SK-N-SH (cell line): ENCODE measurements around the gene DMD. TPM values are rescaled to one million over a fixed set of nuclear protein-coding genes. Genes with fewer than 3 reads are reported as not detected.

Source experiments
- CTCF ChIA-PET: fragments of 300-600, 350-600 bp; formaldehyde crosslinking; extraction: SDS; loops from one replicate; lab custom pipeline; 2021; lab: Yijun Ruan, JAX
- POLR2A ChIA-PET: fragments of 350-600 bp; sonication (Branson Sonifier 250); formaldehyde crosslinking; extraction: SDS; loops from one replicate; lab custom pipeline; 2020; ENCODE audit warnings: antibody characterized with exemption, inconsistent platforms; lab: Yijun Ruan, JAX
- DNase-seq: peaks from one replicate; pipeline ENCODE4 v3.0.0; 2012
- H2AFZ ChIP-seq: fragments of 200-600 bp; sonication (generic); 2 replicates; pipeline ENCODE4 v1.8.1; 2016; ENCODE audit warnings: antibody characterized with exemption, mild to moderate bottlenecking, low read depth
- H3F3A ChIP-seq: fragments of 200-600 bp; sonication (generic); replicated peaks from 2 replicates; pipeline ENCODE3; 2016; ENCODE audit warnings: antibody characterized with exemption, mild to moderate bottlenecking; ENCODE audit not compliant: insufficient read depth
- H3K27ac ChIP-seq, 2 experiments: fragments of 200-500 bp in 1 of 2; fragments of 200-600 bp in 1 of 2; sonication (Bioruptor generic) in 1 of 2; sonication (generic), shearing (Covaris generic) in 1 of 2; 2 replicates each; pipeline versions ENCODE4 v1.5.1 to v1.6.1; 2014 to 2016; ENCODE audit warnings: low read depth in 2 of 2, inconsistent platforms in 1 of 2, low read length in 1 of 2, mild to moderate bottlenecking in 1 of 2, mixed read lengths in 1 of 2
- H3K27me3 ChIP-seq: fragments of 200-600 bp; sonication (generic), shearing (Covaris generic); 2 replicates; pipeline ENCODE4 v1.6.1; 2016; ENCODE audit warnings: mixed run types; ENCODE audit not compliant: insufficient read depth
- H3K36me3 ChIP-seq, 2 experiments: fragments of 200-500 bp in 1 of 2; fragments of 200-600 bp in 1 of 2; sonication (Bioruptor generic) in 1 of 2; sonication (generic) in 1 of 2; replicated peaks in 1 of 2; 2 replicates each; pipeline versions ENCODE3 to v1.5.1; 2014 to 2016; ENCODE audit warnings: low read length in 1 of 2, mild to moderate bottlenecking in 1 of 2; ENCODE audit not compliant: insufficient read depth in 2 of 2, control insufficient read depth in 1 of 2
- H3K4me1 ChIP-seq, 2 experiments: fragments of 200-500 bp in 1 of 2; fragments of 200-600 bp in 1 of 2; sonication (Bioruptor generic) in 1 of 2; sonication (generic), shearing (Covaris generic) in 1 of 2; 2 replicates each; pipeline versions ENCODE4 v1.5.1 to v1.6.1; 2014 to 2016; ENCODE audit warnings: low read depth in 1 of 2, low read length in 1 of 2, mixed run types in 1 of 2; ENCODE audit not compliant: insufficient read depth in 2 of 2, control insufficient read depth in 1 of 2
- H3K4me2 ChIP-seq: fragments of 200-600 bp; sonication (generic), shearing (Covaris generic); 2 replicates; pipeline ENCODE4 v1.6.1; 2017; ENCODE audit warnings: mixed run types
- H3K4me3 ChIP-seq, 2 experiments: fragments of 200-500 bp in 1 of 2; fragments of 200-600 bp in 1 of 2; sonication (Bioruptor generic) in 1 of 2; sonication (generic), shearing (Covaris generic) in 1 of 2; 2 replicates each; pipeline versions ENCODE4 v1.5.1 to v1.8.1; 2014 to 2016; ENCODE audit warnings: low read depth in 2 of 2, inconsistent platforms in 1 of 2, low read length in 1 of 2, mild to moderate bottlenecking in 1 of 2, mixed read lengths in 1 of 2, moderate library complexity in 1 of 2
- H3K79me2 ChIP-seq: fragments of 200-600 bp; sonication (generic); 2 replicates; pipeline ENCODE4 v1.8.1; 2017; ENCODE audit warnings: mild to moderate bottlenecking; ENCODE audit not compliant: insufficient read depth
- H3K9ac ChIP-seq: fragments of 200-600 bp; sonication (generic); 2 replicates; pipeline ENCODE4 v1.6.1; 2017; ENCODE audit warnings: mixed run types
- H3K9me2 ChIP-seq: fragments of 200-600 bp; sonication (generic); 2 replicates; pipeline ENCODE4 v1.6.1; 2017; ENCODE audit warnings: mixed run types
- H3K9me3 ChIP-seq: fragments of 200-600 bp; sonication (generic); 2 replicates; pipeline ENCODE4 v1.6.1; 2017; ENCODE audit warnings: mixed run types, mild to moderate bottlenecking, moderate library complexity
- H4K20me1 ChIP-seq: fragments of 200-600 bp; sonication (generic); 2 replicates; pipeline ENCODE4 v1.6.1; 2017; ENCODE audit warnings: mild to moderate bottlenecking, mixed run types; ENCODE audit not compliant: insufficient read depth
- EP300 ChIP-seq, 2 experiments: IDR thresholded peaks; 2 replicates each; pipeline versions ENCODE4 v1.4.0 to v1.6.1; 2012; ENCODE audit warnings: borderline replicate concordance in 1 of 2, low read depth in 1 of 2, low read length in 1 of 2
- FOSL2 ChIP-seq: IDR thresholded peaks from 2 replicates; pipeline ENCODE4 v1.4.0; 2012; ENCODE audit warnings: low read depth, mild to moderate bottlenecking, moderate library complexity, borderline replicate concordance
- FOXM1 ChIP-seq: IDR thresholded peaks from 2 replicates; pipeline ENCODE4 v1.4.0; 2012; ENCODE audit warnings: low read depth, mild to moderate bottlenecking
- GABPA ChIP-seq: IDR thresholded peaks from 2 replicates; pipeline ENCODE4 v1.4.0; 2012; ENCODE audit warnings: low read depth, mild to moderate bottlenecking
- MXI1 ChIP-seq: IDR thresholded peaks from 2 replicates; pipeline ENCODE4 v1.6.1; 2012; ENCODE audit warnings: mild to moderate bottlenecking, low read depth, low read length, improper control_type of control experiment
- NFIC ChIP-seq: IDR thresholded peaks from 2 replicates; pipeline ENCODE4 v1.4.0; 2012; ENCODE audit warnings: borderline replicate concordance
- RAD21 ChIP-seq: IDR thresholded peaks from 2 replicates; pipeline ENCODE4 v1.6.1; 2012; ENCODE audit warnings: mild to moderate bottlenecking, low read length
- RCOR1 ChIP-seq: fragments of 150-350 bp; IDR thresholded peaks from 2 replicates; pipeline ENCODE4 v1.6.1; 2017; ENCODE audit warnings: antibody characterized with exemption, low read length
- RFX5 ChIP-seq: IDR thresholded peaks from 2 replicates; pipeline ENCODE4 v1.6.1; 2012; ENCODE audit warnings: mild to moderate bottlenecking, improper control_type of control experiment, low read length
- SIN3A ChIP-seq: IDR thresholded peaks from 2 replicates; pipeline ENCODE4 v1.6.1; 2012; ENCODE audit warnings: low read depth, mild to moderate bottlenecking, low read length, moderate library complexity, borderline replicate concordance
- WGBS: methylation state at CpG from one replicate; pipeline ENCODE4 v1.1.6; 2017; ENCODE audit warnings: low lambda C conversion rate; 5-methylcytosine and 5-hydroxymethylcytosine counted together
- polyA plus RNA-seq, 3 experiments: library from polyadenylated mRNA; depleted of rRNA; stranded (reverse); fragments of >200 nt; gene quantifications; 2 replicates each; pipeline ENCODE4 v1.2.3, GENCODE V29; 2012
- TF ChIP-seq, protein P1 (sequence below): IDR thresholded peaks from 2 replicates; pipeline ENCODE4 v1.4.0; 2012; ENCODE audit warnings: low read depth, borderline replicate concordance
- TF ChIP-seq, protein P2 (sequence below): IDR thresholded peaks from 2 replicates; pipeline ENCODE4 v1.6.1; 2012; ENCODE audit warnings: mild to moderate bottlenecking, low read depth, low read length, moderate library complexity
- TF ChIP-seq, protein P3 (sequence below): fragments of 150-350 bp; IDR thresholded peaks from 2 replicates; pipeline ENCODE4 v1.6.1; 2017; ENCODE audit warnings: antibody characterized with exemption, low read length, low read depth, borderline replicate concordance

The DMD gene
- polyA plus RNA-seq, 1 of the 3 experiments (the other 2 are of a cell fraction) = 3.9 TPM

DNA sequence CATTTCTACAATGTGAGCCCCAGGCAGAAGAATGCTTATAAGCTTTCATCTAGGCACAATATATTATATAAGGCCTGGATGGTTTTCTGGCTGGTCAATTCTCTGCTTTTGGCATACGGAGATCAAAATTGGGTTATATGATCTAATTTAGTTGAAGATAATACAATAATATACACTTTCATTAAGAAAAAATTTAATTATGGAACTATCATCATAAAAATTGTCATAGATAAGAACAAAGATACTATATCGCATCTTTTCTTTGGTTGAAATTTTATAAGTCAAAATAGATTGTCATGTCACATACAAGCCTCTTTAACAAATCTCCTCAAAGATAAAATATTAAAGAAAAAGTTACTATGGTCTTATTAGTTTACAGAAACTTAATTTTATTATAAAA is 17.1 kb downstream of the DMD start:
- Histone ChIP-seq H3K27me3 (no peaks in the 10 kb centered on the region), H4K20me1 (no peaks in the 10 kb centered on the region), H3K79me2 (no peaks in the 10 kb centered on the region), H3F3A (no peaks in the 10 kb centered on the region), H2AFZ (no peak overlapping the region), H3K9ac (no peak overlapping the region), H3K9me2 (no peaks in the 10 kb centered on the region), H3K9me3 (no peaks in the 10 kb centered on the region), H3K4me3 (no peak overlapping the region), H3K36me3 (no peaks in the 10 kb centered on the region), H3K4me2 (no peak overlapping the region), H3K4me1 (no peaks in the 10 kb centered on the region), H3K27ac (no peak overlapping the region)
- POLR2A ChIA-PET = no interaction called here
- 10% methylated on average over 2 of the region's 2 CpGs for WGBS
- no peak for DNase-seq
- CTCF ChIA-PET = interaction anchor here (1.0 kb wide), 1 partner anchor 483 kb away, joined by 3 read pairs; no protein-coding TSS in a partner anchor
- no peak for TF ChIP-seq GABPA
- no peak for TF ChIP-seq RFX5
- no peak for TF ChIP-seq RAD21

DNA sequence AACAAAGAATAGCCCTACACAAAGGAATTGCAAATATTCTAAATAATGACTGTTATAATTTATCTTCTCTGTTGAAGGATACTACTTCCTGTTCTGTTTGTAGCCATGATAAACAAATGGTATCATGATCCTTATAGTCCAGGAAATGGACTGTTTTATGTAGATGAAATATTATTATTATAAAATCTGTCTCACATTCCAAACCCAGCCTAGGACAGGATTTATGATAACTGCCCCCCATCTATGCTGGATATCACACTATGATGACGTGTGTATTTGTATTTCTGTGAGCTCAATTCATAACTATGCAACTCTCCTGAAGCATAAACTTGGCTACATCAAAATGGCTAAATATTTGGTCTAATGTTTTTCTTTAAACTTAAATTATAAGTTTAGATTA is 21.3 kb downstream of the DMD start:
- Histone ChIP-seq H3K9ac (no peak overlapping the region), H3F3A (no peaks in the 10 kb centered on the region), H3K27ac (no peak overlapping the region), H4K20me1 (no peaks in the 10 kb centered on the region), H3K9me3 (no peaks in the 10 kb centered on the region), H2AFZ (no peak overlapping the region), H3K9me2 (no peaks in the 10 kb centered on the region), H3K36me3 (no peaks in the 10 kb centered on the region), H3K79me2 (no peaks in the 10 kb centered on the region), H3K4me1 (no peaks in the 10 kb centered on the region), H3K27me3 (no peaks in the 10 kb centered on the region), H3K4me3 (no peak overlapping the region), H3K4me2 (no peak overlapping the region)
- POLR2A ChIA-PET = no interaction called here
- 10% methylated on average over 1 of the region's 1 CpG for WGBS
- CTCF ChIA-PET = no interaction called here
- TF ChIP-seq GABPA (no peak), RFX5 (no peak), SIN3A (no peak)
- DNase-seq = no peak

DNA sequence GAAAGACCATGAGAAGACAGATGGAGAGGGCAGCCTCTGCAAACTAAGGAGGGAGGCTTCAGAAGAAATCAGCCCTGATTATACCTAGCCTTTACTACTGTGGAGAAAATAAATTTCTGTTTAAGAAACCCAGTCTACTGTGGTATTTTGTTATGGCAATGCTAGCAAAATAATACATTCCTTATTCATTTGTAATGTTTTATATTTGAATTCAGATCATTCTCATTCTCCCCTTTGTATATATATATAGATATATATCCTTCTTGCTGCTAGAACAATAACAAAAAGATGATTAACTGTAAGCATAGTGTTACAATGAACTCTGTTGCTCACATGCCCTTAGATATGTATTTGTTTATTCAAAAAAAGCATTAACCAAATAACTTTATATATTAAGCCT is 22.5 kb downstream of the DMD start:
- Histone ChIP-seq H2AFZ (no peak overlapping the region), H3K9me2 (no peaks in the 10 kb centered on the region), H4K20me1 (no peaks in the 10 kb centered on the region), H3K4me3 (no peak overlapping the region), H3K27ac (no peak overlapping the region), H3K9me3 (no peaks in the 10 kb centered on the region), H3K27me3 (no peaks in the 10 kb centered on the region), H3K36me3 (no peaks in the 10 kb centered on the region), H3F3A (no peaks in the 10 kb centered on the region), H3K4me2 (no peak overlapping the region), H3K9ac (no peak overlapping the region), H3K79me2 (no peaks in the 10 kb centered on the region), H3K4me1 (no peaks in the 10 kb centered on the region)
- TF ChIP-seq, protein P1, sequence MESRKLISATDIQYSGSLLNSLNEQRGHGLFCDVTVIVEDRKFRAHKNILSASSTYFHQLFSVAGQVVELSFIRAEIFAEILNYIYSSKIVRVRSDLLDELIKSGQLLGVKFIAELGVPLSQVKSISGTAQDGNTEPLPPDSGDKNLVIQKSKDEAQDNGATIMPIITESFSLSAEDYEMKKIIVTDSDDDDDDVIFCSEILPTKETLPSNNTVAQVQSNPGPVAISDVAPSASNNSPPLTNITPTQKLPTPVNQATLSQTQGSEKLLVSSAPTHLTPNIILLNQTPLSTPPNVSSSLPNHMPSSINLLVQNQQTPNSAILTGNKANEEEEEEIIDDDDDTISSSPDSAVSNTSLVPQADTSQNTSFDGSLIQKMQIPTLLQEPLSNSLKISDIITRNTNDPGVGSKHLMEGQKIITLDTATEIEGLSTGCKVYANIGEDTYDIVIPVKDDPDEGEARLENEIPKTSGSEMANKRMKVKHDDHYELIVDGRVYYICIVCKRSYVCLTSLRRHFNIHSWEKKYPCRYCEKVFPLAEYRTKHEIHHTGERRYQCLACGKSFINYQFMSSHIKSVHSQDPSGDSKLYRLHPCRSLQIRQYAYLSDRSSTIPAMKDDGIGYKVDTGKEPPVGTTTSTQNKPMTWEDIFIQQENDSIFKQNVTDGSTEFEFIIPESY = no peak
- no peak for TF ChIP-seq FOSL2
- TF ChIP-seq, protein P2, sequence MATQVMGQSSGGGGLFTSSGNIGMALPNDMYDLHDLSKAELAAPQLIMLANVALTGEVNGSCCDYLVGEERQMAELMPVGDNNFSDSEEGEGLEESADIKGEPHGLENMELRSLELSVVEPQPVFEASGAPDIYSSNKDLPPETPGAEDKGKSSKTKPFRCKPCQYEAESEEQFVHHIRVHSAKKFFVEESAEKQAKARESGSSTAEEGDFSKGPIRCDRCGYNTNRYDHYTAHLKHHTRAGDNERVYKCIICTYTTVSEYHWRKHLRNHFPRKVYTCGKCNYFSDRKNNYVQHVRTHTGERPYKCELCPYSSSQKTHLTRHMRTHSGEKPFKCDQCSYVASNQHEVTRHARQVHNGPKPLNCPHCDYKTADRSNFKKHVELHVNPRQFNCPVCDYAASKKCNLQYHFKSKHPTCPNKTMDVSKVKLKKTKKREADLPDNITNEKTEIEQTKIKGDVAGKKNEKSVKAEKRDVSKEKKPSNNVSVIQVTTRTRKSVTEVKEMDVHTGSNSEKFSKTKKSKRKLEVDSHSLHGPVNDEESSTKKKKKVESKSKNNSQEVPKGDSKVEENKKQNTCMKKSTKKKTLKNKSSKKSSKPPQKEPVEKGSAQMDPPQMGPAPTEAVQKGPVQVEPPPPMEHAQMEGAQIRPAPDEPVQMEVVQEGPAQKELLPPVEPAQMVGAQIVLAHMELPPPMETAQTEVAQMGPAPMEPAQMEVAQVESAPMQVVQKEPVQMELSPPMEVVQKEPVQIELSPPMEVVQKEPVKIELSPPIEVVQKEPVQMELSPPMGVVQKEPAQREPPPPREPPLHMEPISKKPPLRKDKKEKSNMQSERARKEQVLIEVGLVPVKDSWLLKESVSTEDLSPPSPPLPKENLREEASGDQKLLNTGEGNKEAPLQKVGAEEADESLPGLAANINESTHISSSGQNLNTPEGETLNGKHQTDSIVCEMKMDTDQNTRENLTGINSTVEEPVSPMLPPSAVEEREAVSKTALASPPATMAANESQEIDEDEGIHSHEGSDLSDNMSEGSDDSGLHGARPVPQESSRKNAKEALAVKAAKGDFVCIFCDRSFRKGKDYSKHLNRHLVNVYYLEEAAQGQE = no peak
- no peak for TF ChIP-seq FOXM1
- no peak for TF ChIP-seq MXI1
- TF ChIP-seq, protein P3, sequence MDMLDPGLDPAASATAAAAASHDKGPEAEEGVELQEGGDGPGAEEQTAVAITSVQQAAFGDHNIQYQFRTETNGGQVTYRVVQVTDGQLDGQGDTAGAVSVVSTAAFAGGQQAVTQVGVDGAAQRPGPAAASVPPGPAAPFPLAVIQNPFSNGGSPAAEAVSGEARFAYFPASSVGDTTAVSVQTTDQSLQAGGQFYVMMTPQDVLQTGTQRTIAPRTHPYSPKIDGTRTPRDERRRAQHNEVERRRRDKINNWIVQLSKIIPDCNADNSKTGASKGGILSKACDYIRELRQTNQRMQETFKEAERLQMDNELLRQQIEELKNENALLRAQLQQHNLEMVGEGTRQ = no peak
- no peak for TF ChIP-seq NFIC
- TF ChIP-seq RCOR1 = no peak
- TF ChIP-seq EP300 (IDR thresholded peaks at IDR 0.05; ENCODE audit: borderline replicate concordance in 1 of 2, low read depth in 1 of 2, low read length in 1 of 2) = no peak
- no peak for TF ChIP-seq RAD21
- POLR2A ChIA-PET = no interaction called here
- no peak for DNase-seq
- CTCF ChIA-PET = no interaction called here
